ENCODE results near the gene COX4I1.

COX4I1 gene

GRCh38 chr16:85799497-85800320 is at the start of gene COX4I1, which contains the start of gene EMC8:
Gene COX4I1, plus strand, starts transcription at chr16:85799695. Its CDS starts 1,511 bp downstream, at chr16:85801206.
Gene EMC8, minus strand, starts transcription at chr16:85799544. Its CDS starts 249 bp downstream, at chr16:85799295.
- peak; percentile 93 for DNase-seq (ENCODE audit: low read depth)

- no peak for DNase-seq (ENCODE audit: low read depth)
These were observed 49.7 kb upstream of the COX4I1 start for GRCh38 chr16:85749771-85750145.

GRCh38 chr16:85750146-85750826 is 49.2 kb upstream of the COX4I1 start:
- DNase-seq (ENCODE audit: low read depth), result peak; percentile 24

GRCh38 chr16:85750827-85751697 is 48.4 kb upstream of the COX4I1 start, which contains the start of gene C16orf74:
Gene C16orf74, minus strand, starts transcription at chr16:85751096. Its CDS starts 15,879 bp downstream, at chr16:85735217.
- peak; percentile 38 for DNase-seq (ENCODE audit: low read depth)

GRCh38 chr16:85751698-85752501 is 47.6 kb upstream of the COX4I1 start:
- DNase-seq (ENCODE audit: low read depth), result no peak

- peak; percentile 47 for DNase-seq (ENCODE audit: low read depth)
These were observed 46.7 kb upstream of the COX4I1 start for GRCh38 chr16:85752511-85753420.

- DNase-seq (ENCODE audit: low read depth), result no peak
These were observed 45.9 kb upstream of the COX4I1 start for GRCh38 chr16:85753559-85753958.

- no peak for DNase-seq (ENCODE audit: low read depth)
These were observed 45.5 kb upstream of the COX4I1 start for GRCh38 chr16:85753976-85754375.

- DNase-seq (ENCODE audit: low read depth), result no peak
These were observed 45.1 kb upstream of the COX4I1 start for GRCh38 chr16:85754413-85754812.

- DNase-seq (ENCODE audit: low read depth), result no peak
These were observed 43.3 kb upstream of the COX4I1 start for GRCh38 chr16:85755929-85756768.

GRCh38 chr16:85757341-85757822 is 42.1 kb upstream of the COX4I1 start:
- peak; percentile 79 for DNase-seq (ENCODE audit: low read depth)

GRCh38 chr16:85759136-85759535 is 40.4 kb upstream of the COX4I1 start:
- DNase-seq (ENCODE audit: low read depth), result no peak

- no peak for DNase-seq (ENCODE audit: low read depth)
These were observed 39.7 kb upstream of the COX4I1 start for GRCh38 chr16:85759631-85760419.

GRCh38 chr16:85761861-85762260 is 37.6 kb upstream of the COX4I1 start:
- DNase-seq (ENCODE audit: low read depth), result no peak

GRCh38 chr16:85762970-85763369 is 36.5 kb upstream of the COX4I1 start:
- DNase-seq (ENCODE audit: low read depth), result no peak

- no peak for DNase-seq (ENCODE audit: low read depth)
These were observed 35.9 kb upstream of the COX4I1 start for GRCh38 chr16:85763616-85764015.

- no peak for DNase-seq (ENCODE audit: low read depth)
These were observed 34.3 kb upstream of the COX4I1 start for GRCh38 chr16:85765211-85765610.

GRCh38 chr16:85765767-85766166 is 33.7 kb upstream of the COX4I1 start:
- DNase-seq (ENCODE audit: low read depth), result no peak
